Astrocyte (in vitro differentiated cells and primary cell): ENCODE data around the gene EIF4G3. TPM values are rescaled to one million over a fixed set of nuclear protein-coding genes. Genes with fewer than 3 reads are reported as not detected.

ENCODE experiments used
- DNase-seq: peaks from one replicate; pipeline ENCODE4 v3.0.0-alpha.2; 2010; ENCODE audit warnings: low read depth
- FAIRE-seq: peaks from 2 replicates; lab custom pipeline; 2011; peaks lifted over from hg19 to GRCh38; lab: Jason Lieb, UNC
- H2AFZ ChIP-seq: 2 replicates; pipeline ENCODE4 v1.6.0; 2012; ENCODE audit warnings: low read depth, low read length, inconsistent platforms
- H3K27ac ChIP-seq: 2 replicates; pipeline ENCODE4 v1.5.1; 2011; ENCODE audit warnings: low read depth, low read length, inconsistent platforms
- H3K27me3 ChIP-seq: 2 replicates; pipeline ENCODE4 v1.6.0; 2011; ENCODE audit warnings: low read length, inconsistent platforms; ENCODE audit not compliant: insufficient read depth
- H3K36me3 ChIP-seq: 2 replicates; pipeline ENCODE4 v1.5.1; 2011; ENCODE audit warnings: low read length, inconsistent platforms; ENCODE audit not compliant: insufficient read depth
- H3K4me1 ChIP-seq: 2 replicates; pipeline ENCODE4 v1.5.1; 2011; ENCODE audit warnings: low read length, inconsistent platforms; ENCODE audit not compliant: insufficient read depth
- H3K4me2 ChIP-seq: 2 replicates; pipeline ENCODE4 v1.6.0; 2012; ENCODE audit warnings: low read length, inconsistent platforms
- H3K4me3 ChIP-seq: 2 replicates; pipeline ENCODE4 v1.5.1; 2011; ENCODE audit warnings: low read depth, mild to moderate bottlenecking, low read length, inconsistent platforms; ENCODE audit not compliant: insufficient read depth
- H3K79me2 ChIP-seq: 2 replicates; pipeline ENCODE4 v1.6.0; 2012; ENCODE audit warnings: mild to moderate bottlenecking, low read length, inconsistent platforms; ENCODE audit not compliant: insufficient read depth
- H3K9ac ChIP-seq: 2 replicates; pipeline ENCODE4 v1.6.0; 2012; ENCODE audit warnings: mild to moderate bottlenecking, low read length, inconsistent platforms
- H3K9me3 ChIP-seq: 2 replicates; pipeline ENCODE4 v1.5.1; 2012; ENCODE audit warnings: low read depth, mild to moderate bottlenecking, low read length, inconsistent platforms; ENCODE audit not compliant: insufficient read depth
- H4K20me1 ChIP-seq: 2 replicates; pipeline ENCODE4 v1.6.0; 2012; ENCODE audit warnings: low read length, inconsistent platforms; ENCODE audit not compliant: insufficient read depth
- H3K27ac Mint-ChIP-seq: one replicate; pipeline ENCODE4 v1.8.0; 2021; ENCODE audit warnings: mild to moderate bottlenecking, mixed read lengths; ENCODE audit not compliant: unreplicated experiment
- H3K27me3 Mint-ChIP-seq: one replicate; pipeline ENCODE4 v1.8.0; 2021; ENCODE audit warnings: low read depth, mixed read lengths; ENCODE audit not compliant: unreplicated experiment
- H3K36me3 Mint-ChIP-seq: one replicate; pipeline ENCODE4 v1.8.0; 2021; ENCODE audit warnings: low read depth, mixed read lengths; ENCODE audit not compliant: unreplicated experiment
- H3K4me1 Mint-ChIP-seq: one replicate; pipeline ENCODE4 v1.8.0; 2021; ENCODE audit warnings: low read depth, mixed read lengths; ENCODE audit not compliant: unreplicated experiment
- H3K4me3 Mint-ChIP-seq: one replicate; pipeline ENCODE4 v1.8.0; 2021; ENCODE audit warnings: mild to moderate bottlenecking, moderate library complexity, mixed read lengths; ENCODE audit not compliant: unreplicated experiment
- H3K9me3 Mint-ChIP-seq: one replicate; pipeline ENCODE4 v1.8.0; 2021; ENCODE audit warnings: mild to moderate bottlenecking, mixed read lengths; ENCODE audit not compliant: unreplicated experiment
- CTCF ChIP-seq: IDR thresholded peaks from 2 replicates; pipeline ENCODE4 v1.5.1; 2011; ENCODE audit warnings: low read depth, mild to moderate bottlenecking, inconsistent platforms, low read length, moderate library complexity; ENCODE audit not compliant: insufficient read depth
- EZH2 ChIP-seq: IDR thresholded peaks from 2 replicates; pipeline ENCODE4 v1.6.1; 2012; ENCODE audit warnings: mild to moderate bottlenecking, low read length, inconsistent platforms; ENCODE audit not compliant: insufficient read depth
- total RNA-seq: library from RNA; stranded (reverse); gene quantifications from 2 replicates; pipeline ENCODE4 v1.2.1, GENCODE V29; 2021

The EIF4G3 gene
- total RNA-seq, 1 donor from 2014 or later, result 76.1 TPM

GRCh38 chr1:21048462-21048861 lies 128.2 kb downstream of the EIF4G3 start:
- DNase-seq (no peak), FAIRE-seq (no peak)
- H3K4me3 Mint-ChIP-seq, result no peak overlapping the region
- no peak overlapping the region for H3K27ac Mint-ChIP-seq
- Histone ChIP-seq H3K9me3 (no peaks in the 10 kb centered on the region), H3K36me3 (peaks cover 2% of the 10 kb centered on the region), H3K4me3 (no peak overlapping the region), H3K79me2 (peaks cover 62% of the 10 kb centered on the region), H3K4me1 (peaks cover 12% of the 10 kb centered on the region), H3K27me3 (no peaks in the 10 kb centered on the region), H3K27ac (no peak overlapping the region), H2AFZ (no peak overlapping the region), H3K9ac (no peak overlapping the region), H3K4me2 (no peak overlapping the region), H4K20me1 (peaks cover 73% of the 10 kb centered on the region)
- H3K27me3 Mint-ChIP-seq, result no peaks in the 10 kb centered on the region
- peaks cover 3% of the 10 kb centered on the region for H3K9me3 Mint-ChIP-seq
- TF ChIP-seq EZH2 (no peak), CTCF (no peak)
- H3K36me3 Mint-ChIP-seq, result peaks cover 6% of the 10 kb centered on the region
- peaks cover 9% of the 10 kb centered on the region for H3K4me1 Mint-ChIP-seq

GRCh38 chr1:21046132-21046531 lies 130.6 kb downstream of the EIF4G3 start:
- Mint-ChIP-seq H3K4me1 (peaks cover 24% of the 10 kb centered on the region), H3K27me3 (no peaks in the 10 kb centered on the region), H3K9me3 (no peaks in the 10 kb centered on the region), H3K36me3 (peaks cover 4% of the 10 kb centered on the region), H3K27ac (no peak overlapping the region), H3K4me3 (no peak overlapping the region)
- H3K9ac ChIP-seq, result no peak overlapping the region
- H3K79me2 ChIP-seq, result peaks cover 70% of the 10 kb centered on the region
- no peaks in the 10 kb centered on the region for H3K9me3 ChIP-seq
- peaks cover 85% of the 10 kb centered on the region for H4K20me1 ChIP-seq
- DNase-seq, result no peak
- H3K4me1 ChIP-seq, result peaks cover 21% of the 10 kb centered on the region
- no peak overlapping the region for H3K4me3 ChIP-seq
- no peak overlapping the region for H3K27ac ChIP-seq
- H3K36me3 ChIP-seq, result peaks cover 2% of the 10 kb centered on the region
- TF ChIP-seq CTCF (no peak), EZH2 (no peak)
- no peak overlapping the region for H2AFZ ChIP-seq
- no peak for FAIRE-seq
- H3K27me3 ChIP-seq, result no peaks in the 10 kb centered on the region
- no peak overlapping the region for H3K4me2 ChIP-seq

- Histone ChIP-seq H3K27me3 (no peaks in the 10 kb centered on the region), H2AFZ (no peak overlapping the region), H3K36me3 (peaks cover 2% of the 10 kb centered on the region), H3K4me1 (peaks cover 19% of the 10 kb centered on the region), H3K4me3 (no peak overlapping the region), H3K4me2 (no peak overlapping the region), H3K27ac (no peak overlapping the region), H3K9ac (no peak overlapping the region), H3K79me2 (peaks cover 78% of the 10 kb centered on the region), H4K20me1 (peaks cover 86% of the 10 kb centered on the region), H3K9me3 (no peaks in the 10 kb centered on the region)
- H3K4me1 Mint-ChIP-seq, result peaks cover 24% of the 10 kb centered on the region
- H3K27ac Mint-ChIP-seq, result peak overlapping the region; percentile 3
- no peak for TF ChIP-seq CTCF
- TF ChIP-seq EZH2, result no peak
- no peak overlapping the region for H3K4me3 Mint-ChIP-seq
- H3K9me3 Mint-ChIP-seq, result no peaks in the 10 kb centered on the region
- peaks cover 9% of the 10 kb centered on the region for H3K36me3 Mint-ChIP-seq
- FAIRE-seq (no peak), DNase-seq (peak; percentile 64)
- no peaks in the 10 kb centered on the region for H3K27me3 Mint-ChIP-seq
Measured at GRCh38 chr1:21045351-21045750, 131.3 kb downstream of the EIF4G3 start.
